Stomach smooth muscle (tissue), 2 donors: ENCODE measurements around the gene MEGF8.
A peak's percentile ranks its signal among the peaks of the same experiment; 100 is the strongest.
"Not testable (repeated sequence)": the region's sequence is repeated elsewhere in the genome, so short reads cannot be mapped to it uniquely, and the experiment has no call there.

Experiments used
- H3K27ac ChIP-seq: one replicate; pipeline ENCODE4 v1.7.0; 2013; ENCODE audit warnings: mild to moderate bottlenecking, low read length, inconsistent platforms
- H3K27me3 ChIP-seq, 2 donors: one replicate each; pipeline ENCODE4 v1.7.0; 2013; ENCODE audit warnings: low read length in 2 of 2; ENCODE audit not compliant: insufficient read depth in 2 of 2, control insufficient read depth in 1 of 2
- H3K36me3 ChIP-seq, 2 donors: one replicate each; pipeline ENCODE4 v1.7.0; 2013; ENCODE audit warnings: low read length in 2 of 2; ENCODE audit not compliant: control insufficient read depth in 2 of 2, insufficient read depth in 2 of 2
- H3K4me1 ChIP-seq: one replicate; pipeline ENCODE4 v1.7.0; 2013; ENCODE audit warnings: low read length; ENCODE audit not compliant: control insufficient read depth, insufficient read depth
- H3K4me3 ChIP-seq, 2 donors: one replicate each; pipeline ENCODE4 v1.7.0; 2013; ENCODE audit warnings: low read length in 2 of 2
- H3K9ac ChIP-seq, 2 donors: one replicate each; pipeline ENCODE4 v1.7.0; 2013; ENCODE audit warnings: low read length in 2 of 2, mild to moderate bottlenecking in 1 of 2
- H3K9me3 ChIP-seq, 2 donors: one replicate each; pipeline ENCODE4 v1.7.0; 2013; ENCODE audit warnings: low read length in 2 of 2; ENCODE audit not compliant: control insufficient read depth in 2 of 2
- donor health status: healthy.
- donor health status: Pancreatic carcinoma.

The MEGF8 gene

DNA sequence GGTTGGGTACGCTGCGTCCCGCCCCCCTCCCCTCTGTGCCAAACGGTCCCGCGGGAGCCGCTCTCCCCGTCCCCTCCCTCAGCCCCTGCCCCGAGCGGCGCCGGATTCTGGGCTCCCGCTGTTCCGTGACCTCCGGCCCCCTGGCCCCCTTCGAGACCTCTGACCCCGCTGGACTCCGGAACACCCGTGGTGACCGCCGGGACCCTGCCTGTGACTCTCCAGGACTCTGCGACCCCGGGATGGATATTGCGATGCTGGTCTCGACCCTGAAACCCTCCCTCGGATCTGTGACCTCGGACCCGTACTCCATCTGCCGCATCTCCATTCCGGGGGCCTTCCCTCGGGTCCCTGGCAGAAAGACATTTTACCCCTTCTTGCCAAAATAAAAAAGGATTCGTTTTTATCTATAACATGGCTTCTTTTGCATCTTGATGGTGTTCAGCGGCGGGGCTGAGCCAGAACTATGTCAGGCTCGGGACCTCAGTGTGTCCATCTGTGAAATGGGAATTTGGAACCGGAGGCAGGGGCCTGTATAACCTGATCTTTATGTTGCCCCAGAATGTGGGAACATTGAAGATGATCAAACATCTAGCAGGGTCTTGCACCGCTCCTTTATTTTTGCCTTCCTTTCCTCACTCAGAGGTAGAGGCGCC, 654 bp upstream of the MEGF8 start:
- Histone ChIP-seq H3K36me3 (no peaks in the 10 kb centered on the region), H3K4me1 (peaks cover 33% of the 10 kb centered on the region), H3K27ac (no peak overlapping the region), H3K9ac (no peak overlapping the region), H3K9me3 (no peaks in the 10 kb centered on the region), H3K4me3 (peak overlapping the region; percentile 68 to 93), H3K27me3 (peaks cover 8 to 21% of the 10 kb centered on the region in 2 donors)

DNA sequence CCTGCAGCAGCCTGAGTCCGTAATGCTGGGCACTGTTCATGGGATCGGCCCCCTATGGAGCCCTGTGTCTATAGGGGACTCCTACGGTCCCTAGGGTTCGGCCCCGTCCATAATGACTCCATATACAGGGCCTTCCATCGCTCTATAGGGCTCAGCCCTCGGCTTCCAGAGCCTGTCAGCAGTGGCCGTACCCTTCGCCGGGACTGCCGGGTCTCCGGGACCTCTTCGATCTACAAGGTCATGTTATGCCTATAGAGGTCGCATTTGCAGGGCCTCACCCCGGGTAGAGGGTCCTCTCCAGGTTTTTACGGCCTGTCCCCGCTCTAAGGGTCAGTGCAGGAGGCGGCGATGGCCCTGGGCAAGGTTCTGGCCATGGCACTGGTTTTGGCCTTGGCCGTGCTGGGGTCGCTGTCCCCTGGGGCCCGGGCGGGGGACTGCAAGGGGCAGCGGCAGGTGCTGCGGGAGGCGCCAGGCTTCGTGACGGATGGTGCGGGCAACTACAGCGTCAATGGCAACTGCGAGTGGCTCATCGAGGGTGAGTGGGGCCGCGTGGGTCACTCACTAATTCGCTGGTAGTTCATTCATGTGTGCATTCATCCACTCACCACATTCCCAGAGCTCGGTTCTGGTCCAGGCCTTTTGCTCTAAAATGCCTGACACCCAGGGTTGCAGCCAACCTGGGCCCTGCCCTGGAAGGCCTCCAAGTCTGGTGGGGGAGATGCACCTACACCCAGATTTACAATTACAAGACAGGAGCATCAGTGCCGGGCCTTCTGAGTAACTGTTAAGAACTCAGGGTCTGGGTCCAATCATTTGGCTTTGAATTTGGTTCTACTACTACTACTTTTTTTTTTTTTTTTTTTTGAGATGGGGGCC, 699 bp downstream of the MEGF8 start:
- Histone ChIP-seq H3K9ac (peak overlapping the region; percentile 90 to 93), H3K9me3 (no peaks in the 10 kb centered on the region), H3K36me3 (no peaks in the 10 kb centered on the region), H3K27ac (peak overlapping the region; percentile 41), H3K27me3 (peaks cover 8 to 21% of the 10 kb centered on the region in 2 donors), H3K4me1 (peaks cover 36% of the 10 kb centered on the region), H3K4me3 (peak overlapping the region; percentile 92 to 93)

DNA sequence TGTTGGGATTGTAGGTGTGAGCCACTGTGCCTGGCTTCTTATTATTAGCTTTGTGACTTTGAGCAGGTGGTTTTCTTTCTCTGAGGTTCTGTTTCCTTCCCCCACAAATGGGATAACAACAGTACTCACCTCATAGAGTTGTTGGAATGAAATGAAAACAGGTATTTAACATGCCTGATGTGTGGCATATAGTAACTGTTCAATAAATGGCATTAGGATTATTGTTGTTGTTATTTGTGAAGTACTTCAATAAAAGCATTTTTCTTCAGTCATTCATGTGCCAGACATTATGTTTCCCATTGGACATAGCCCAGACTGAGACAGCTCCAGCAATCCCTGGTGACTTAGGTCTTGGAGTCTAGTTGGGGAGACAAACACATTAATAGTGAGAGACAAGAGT, 1.5 kb downstream of the MEGF8 start:
- no peak overlapping the region for H3K27ac ChIP-seq
- H3K36me3 ChIP-seq: no peaks in the 10 kb centered on the region
- peak overlapping the region in 1 of 2 donors; percentile 36 for H3K9ac ChIP-seq
- H3K9me3 ChIP-seq: no peaks in the 10 kb centered on the region
- H3K4me1 ChIP-seq: peaks cover 36% of the 10 kb centered on the region
- peaks cover 8 to 21% of the 10 kb centered on the region in 2 donors for H3K27me3 ChIP-seq
- peak overlapping the region; percentile 15 to 93 for H3K4me3 ChIP-seq

DNA sequence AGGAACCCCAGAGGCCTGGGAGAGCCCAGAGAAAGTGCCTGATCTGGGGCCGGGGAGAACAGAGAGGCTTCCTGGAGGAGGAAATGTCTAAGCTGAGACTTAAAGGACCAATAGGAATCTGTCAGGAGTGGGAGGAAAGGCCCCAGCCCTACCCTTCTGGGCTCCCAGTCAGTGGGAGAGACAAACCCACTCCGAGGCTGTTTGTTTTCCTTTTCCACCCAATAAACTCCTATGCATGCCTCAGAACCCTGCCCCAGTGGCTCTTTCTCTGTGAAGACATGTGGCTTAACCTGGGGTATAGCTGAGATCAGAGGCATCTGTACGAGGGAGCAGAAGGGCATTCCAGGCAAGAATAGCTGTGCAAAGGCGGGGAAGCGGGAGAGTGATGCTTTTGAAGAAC, 1.9 kb downstream of the MEGF8 start:
- Histone ChIP-seq H3K9me3 (no peaks in the 10 kb centered on the region), H3K9ac (peak overlapping the region in 1 of 2 donors; percentile 36), H3K4me1 (peaks cover 36% of the 10 kb centered on the region), H3K27me3 (peaks cover 6 to 19% of the 10 kb centered on the region in 2 donors), H3K4me3 (peak overlapping the region in 1 of 2 donors; percentile 93), H3K27ac (no peak overlapping the region), H3K36me3 (no peaks in the 10 kb centered on the region)

DNA sequence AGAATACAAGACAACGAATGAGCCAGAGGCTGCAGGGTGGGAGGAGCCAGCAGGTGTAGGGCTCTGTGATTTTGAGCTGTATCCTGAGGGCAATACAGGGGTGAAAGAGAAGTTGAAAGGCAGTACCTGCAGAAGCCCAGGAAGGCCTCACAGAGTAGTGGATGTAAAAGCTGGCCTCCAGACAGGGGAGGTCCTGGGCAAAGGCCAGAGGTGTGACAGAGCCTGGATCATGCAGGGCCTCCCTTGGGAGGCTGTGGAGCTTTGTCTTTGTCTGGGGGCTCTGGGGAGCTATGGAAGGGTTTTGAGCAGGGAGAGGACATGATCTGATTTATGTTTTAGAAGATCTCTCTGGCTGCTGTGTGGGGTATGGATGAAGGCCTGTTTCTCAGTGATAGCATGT, 2.7 kb downstream of the MEGF8 start:
- H3K27me3 ChIP-seq: peaks cover 4 to 19% of the 10 kb centered on the region in 2 donors

DNA sequence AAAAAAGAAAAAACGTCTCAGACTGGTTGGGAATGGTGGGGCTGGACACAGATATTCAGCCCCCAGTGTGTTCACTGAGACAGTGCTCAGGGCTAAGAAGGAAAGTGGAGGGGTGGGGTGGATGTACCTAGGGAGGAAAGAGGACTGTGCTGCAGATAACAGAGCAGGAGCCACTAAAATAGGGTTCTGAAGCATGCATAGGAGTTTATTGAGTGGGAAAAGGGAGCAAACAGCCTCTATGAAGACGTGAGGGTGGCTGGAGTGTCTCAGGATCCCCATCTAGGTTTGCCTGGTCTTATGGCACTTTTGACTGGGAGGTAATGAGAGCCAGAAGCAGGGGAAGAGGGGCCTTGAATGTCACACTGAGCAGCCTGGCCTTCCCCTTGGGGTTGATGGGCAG, 3.4 kb downstream of the MEGF8 start:
- Histone ChIP-seq H3K4me3 (no peak overlapping the region), H3K9ac (no peak overlapping the region), H3K36me3 (peaks cover 0 to 2% of the 10 kb centered on the region in 2 donors), H3K27ac (no peak overlapping the region), H3K9me3 (no peaks in the 10 kb centered on the region), H3K27me3 (peaks cover 0 to 12% of the 10 kb centered on the region in 2 donors), H3K4me1 (peaks cover 37% of the 10 kb centered on the region)

More for the DNA sequence above, 2.7 kb downstream of the MEGF8 start:
- Histone ChIP-seq H3K4me1 (peaks cover 36% of the 10 kb centered on the region), H3K4me3 (no peak overlapping the region), H3K36me3 (no peaks in the 10 kb centered on the region), H3K9me3 (no peaks in the 10 kb centered on the region), H3K9ac (peak overlapping the region in 1 of 2 donors; percentile 62), H3K27ac (no peak overlapping the region)

DNA sequence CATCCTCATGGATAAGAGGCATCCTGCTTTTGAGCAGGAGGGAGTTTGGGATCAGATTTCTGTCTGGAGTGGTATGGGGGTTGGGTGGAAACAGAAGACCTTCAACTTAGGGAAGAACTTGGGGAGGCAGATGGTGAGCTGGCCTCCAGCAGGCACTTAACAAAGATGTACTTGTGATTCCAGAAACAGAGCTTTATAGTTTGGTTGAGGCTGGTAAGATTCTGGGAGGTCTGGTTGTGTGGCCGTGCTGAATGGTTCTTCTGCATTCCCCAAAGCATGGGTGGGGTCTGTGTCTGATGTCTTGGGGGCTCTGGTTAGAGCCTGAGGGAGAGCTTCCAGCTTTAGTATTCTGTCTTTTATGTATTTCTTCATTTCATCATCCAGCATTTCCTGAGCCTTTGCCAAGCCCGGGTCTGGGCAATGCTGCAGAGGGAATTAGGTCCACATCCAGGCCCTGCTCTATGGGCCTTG, 4.8 kb downstream of the MEGF8 start:
- Histone ChIP-seq H3K4me3 (no peak overlapping the region), H3K9ac (no peak overlapping the region), H3K27me3 (no peaks in the 10 kb centered on the region), H3K27ac (no peak overlapping the region), H3K36me3 (peaks cover 2 to 3% of the 10 kb centered on the region in 2 donors), H3K9me3 (no peaks in the 10 kb centered on the region), H3K4me1 (peaks cover 31% of the 10 kb centered on the region)

DNA sequence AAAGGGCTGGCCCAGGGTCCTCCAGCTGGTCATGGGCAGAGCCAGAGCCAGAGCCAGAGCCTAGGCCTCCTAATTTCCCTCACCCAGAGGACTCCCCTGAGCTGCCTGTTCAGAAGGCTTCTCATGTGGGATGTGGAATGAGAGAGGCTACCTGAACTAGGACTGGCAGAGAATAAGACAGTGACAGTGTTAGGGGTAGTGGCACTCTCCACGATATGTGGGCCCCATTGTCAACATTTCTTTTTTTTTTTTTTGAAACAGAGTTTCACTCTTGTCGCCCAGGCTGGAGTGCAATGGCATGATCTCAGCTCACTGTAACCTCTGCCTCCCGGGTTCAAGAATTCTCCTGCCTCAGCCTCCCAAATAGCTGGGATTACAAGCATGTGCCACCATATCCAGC, 5.9 kb downstream of the MEGF8 start:
- peaks cover 24% of the 10 kb centered on the region for H3K4me1 ChIP-seq
- H3K9me3 ChIP-seq, H3K27me3 ChIP-seq, H3K36me3 ChIP-seq, H3K27ac ChIP-seq, H3K9ac ChIP-seq, H3K4me3 ChIP-seq: not testable (repeated sequence)

DNA sequence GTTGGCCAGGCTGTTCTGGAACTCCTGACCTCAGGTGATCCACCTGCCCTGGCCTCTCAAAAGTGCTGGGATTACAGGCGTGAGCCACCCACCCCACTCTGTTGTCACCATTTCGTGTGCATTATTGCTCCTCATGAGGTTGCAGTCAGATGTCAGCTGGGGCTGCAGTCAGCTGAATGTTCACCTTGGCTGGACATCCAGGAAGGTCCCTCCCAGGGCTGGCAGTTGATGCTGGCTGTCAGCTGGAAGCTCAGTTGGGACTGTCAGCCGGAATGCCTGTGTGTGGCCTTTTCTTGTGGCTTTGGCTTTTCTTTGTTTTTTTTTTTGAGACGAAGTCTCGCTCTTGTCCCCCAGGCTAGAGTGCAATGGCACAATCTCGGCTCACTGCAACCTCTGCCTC, 6.6 kb downstream of the MEGF8 start:
- H3K4me1 ChIP-seq: peaks cover 17% of the 10 kb centered on the region
- H3K4me3 ChIP-seq: no peak overlapping the region
- H3K9me3 ChIP-seq: no peaks in the 10 kb centered on the region
- H3K27ac ChIP-seq: no peak overlapping the region
- H3K27me3 ChIP-seq: no peaks in the 10 kb centered on the region
- H3K9ac ChIP-seq: no peak overlapping the region
- peaks cover 6 to 10% of the 10 kb centered on the region in 2 donors for H3K36me3 ChIP-seq

DNA sequence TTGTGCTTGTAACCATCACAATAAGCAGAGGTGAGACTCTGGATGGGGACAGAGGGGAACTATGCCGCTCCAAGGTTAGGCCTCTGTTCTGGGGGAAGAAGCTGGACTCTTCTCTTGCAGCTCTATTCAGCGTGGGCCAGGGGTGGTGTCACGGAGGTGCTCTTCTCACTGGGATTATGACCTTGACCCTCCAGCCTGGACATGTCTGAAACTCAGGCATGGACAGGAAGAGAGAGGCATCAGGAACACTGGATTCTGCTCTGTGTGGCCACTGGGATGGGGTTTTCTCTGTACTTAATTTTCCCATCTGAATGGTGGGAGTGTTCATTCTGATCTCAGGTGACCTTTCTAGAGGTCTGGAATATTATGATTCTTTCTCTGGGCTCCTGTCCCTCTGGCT, 7.6 kb downstream of the MEGF8 start:
- Histone ChIP-seq H3K4me1 (peaks cover 7% of the 10 kb centered on the region), H3K9ac (no peak overlapping the region), H3K9me3 (no peaks in the 10 kb centered on the region), H3K36me3 (peaks cover 6 to 13% of the 10 kb centered on the region in 2 donors), H3K27me3 (no peaks in the 10 kb centered on the region), H3K4me3 (no peak overlapping the region), H3K27ac (no peak overlapping the region)
